HepG2 (cell line): ENCODE data around the gene ARHGAP5. TPM values are rescaled to one million over a fixed set of nuclear protein-coding genes. Genes with fewer than 3 reads are reported as not detected.

ENCODE experiments used
- BRD4 ChIP-seq: sonication (generic); formaldehyde crosslinking; IDR thresholded peaks from 2 replicates; pipeline ENCODE4 v1.4.0; 2020; ENCODE audit warnings: missing genetic modification reagents
- POGZ ChIP-seq: sonication (generic); formaldehyde crosslinking; IDR thresholded peaks from 2 replicates; pipeline ENCODE4 v1.4.0; 2020; ENCODE audit warnings: mild to moderate bottlenecking, missing genetic modification reagents
- RXRB ChIP-seq: IDR thresholded peaks from 2 replicates; pipeline ENCODE4 v1.6.1; 2016; ENCODE audit warnings: borderline replicate concordance, missing genetic modification reagents, missing compliant biosample characterization
- SIX1 ChIP-seq: sonication (generic); formaldehyde crosslinking; IDR thresholded peaks from 2 replicates; pipeline ENCODE4 v1.4.0; 2020; ENCODE audit warnings: missing genetic modification reagents, borderline replicate concordance
- ZMYM2 ChIP-seq: sonication (generic); formaldehyde crosslinking; IDR thresholded peaks from 2 replicates; pipeline ENCODE4 v1.8.0; 2022; ENCODE audit warnings: mild to moderate bottlenecking, missing genetic modification reagents
- ZNF17 ChIP-seq: sonication (generic); formaldehyde crosslinking; IDR thresholded peaks from 2 replicates; pipeline ENCODE4 v1.5.0; 2020; ENCODE audit warnings: mild to moderate bottlenecking, missing genetic modification reagents
- ZNF337 ChIP-seq: sonication (generic); formaldehyde crosslinking; IDR thresholded peaks from 2 replicates; pipeline ENCODE4 v1.5.1; 2020; ENCODE audit warnings: missing genetic modification reagents, low read depth, mild to moderate bottlenecking, borderline replicate concordance
- ZNF343 ChIP-seq: sonication (generic); formaldehyde crosslinking; IDR thresholded peaks from 2 replicates; pipeline ENCODE4 v1.4.0; 2020; ENCODE audit warnings: mild to moderate bottlenecking, missing genetic modification reagents
- ZNF567 ChIP-seq: sonication (generic); formaldehyde crosslinking; IDR thresholded peaks from 2 replicates; pipeline ENCODE4 v1.8.1; 2023; ENCODE audit warnings: mild to moderate bottlenecking, missing genetic modification reagents, borderline replicate concordance
- ZNF883 ChIP-seq: sonication (generic); formaldehyde crosslinking; IDR thresholded peaks from 2 replicates; pipeline ENCODE4 v1.5.1; 2020; ENCODE audit warnings: mild to moderate bottlenecking, missing genetic modification reagents; ENCODE audit errors: not compliant biosample characterization
- polyA plus RNA-seq, 8 experiments: library from polyadenylated mRNA; depleted of rRNA in 3 of 8; stranded (reverse) in 7 of 8; unstranded in 1 of 8; fragments of >200 nt; fragmentation: Illumina TruSeq in 4 of 8; extraction: Trizol in 4 of 8; gene quantifications; 2 replicates each; pipeline versions ENCODE4 v1.2.1 to v1.2.3, GENCODE V29; 2011 to 2016; ENCODE audit warnings: low read depth in 4 of 8, missing spikeins in 1 of 8, mixed read lengths in 1 of 8; ENCODE audit not compliant: insufficient read depth in 1 of 8
- total RNA-seq, 5 experiments: library from RNA; depleted of rRNA; stranded (reverse); fragments of >200 nt; fragmentation: Illumina TruSeq; extraction: Trizol; gene quantifications; 2 replicates each; pipeline ENCODE4 v1.2.3, GENCODE V29; 2016; ENCODE audit warnings: low read depth in 1 of 5
- TF ChIP-seq, protein P1 (sequence below): sonication (generic); formaldehyde crosslinking; IDR thresholded peaks from 2 replicates; pipeline ENCODE4 v1.9.0; 2021; ENCODE audit warnings: mild to moderate bottlenecking, missing genetic modification reagents
- TF ChIP-seq, protein P2 (sequence below): sonication (generic); formaldehyde crosslinking; IDR thresholded peaks from 2 replicates; pipeline ENCODE4 v1.8.1; 2023; ENCODE audit warnings: mild to moderate bottlenecking, moderate library complexity, missing genetic modification reagents
- TF ChIP-seq, protein P3 (sequence below): sonication (generic); formaldehyde crosslinking; IDR thresholded peaks from 2 replicates; pipeline ENCODE4 v1.5.1; 2020; ENCODE audit warnings: mild to moderate bottlenecking, moderate library complexity, missing genetic modification reagents
- TF ChIP-seq, protein P4 (sequence below): sonication (generic); formaldehyde crosslinking; IDR thresholded peaks from 2 replicates; pipeline ENCODE4 v1.8.1; 2023; ENCODE audit warnings: mild to moderate bottlenecking, missing genetic modification reagents, borderline replicate concordance
- TF ChIP-seq, protein P5 (sequence below): sonication (generic); formaldehyde crosslinking; IDR thresholded peaks from 2 replicates; pipeline ENCODE4 v1.8.0; 2022; ENCODE audit warnings: missing genetic modification reagents, mild to moderate bottlenecking, borderline replicate concordance

ARHGAP5 gene
- total and polyA plus RNA-seq, 2 of the 13 experiments (the other 11 are each of a cell fraction or from before 2014, with no cell fraction given), result 33.7 to 144 TPM

DNA sequence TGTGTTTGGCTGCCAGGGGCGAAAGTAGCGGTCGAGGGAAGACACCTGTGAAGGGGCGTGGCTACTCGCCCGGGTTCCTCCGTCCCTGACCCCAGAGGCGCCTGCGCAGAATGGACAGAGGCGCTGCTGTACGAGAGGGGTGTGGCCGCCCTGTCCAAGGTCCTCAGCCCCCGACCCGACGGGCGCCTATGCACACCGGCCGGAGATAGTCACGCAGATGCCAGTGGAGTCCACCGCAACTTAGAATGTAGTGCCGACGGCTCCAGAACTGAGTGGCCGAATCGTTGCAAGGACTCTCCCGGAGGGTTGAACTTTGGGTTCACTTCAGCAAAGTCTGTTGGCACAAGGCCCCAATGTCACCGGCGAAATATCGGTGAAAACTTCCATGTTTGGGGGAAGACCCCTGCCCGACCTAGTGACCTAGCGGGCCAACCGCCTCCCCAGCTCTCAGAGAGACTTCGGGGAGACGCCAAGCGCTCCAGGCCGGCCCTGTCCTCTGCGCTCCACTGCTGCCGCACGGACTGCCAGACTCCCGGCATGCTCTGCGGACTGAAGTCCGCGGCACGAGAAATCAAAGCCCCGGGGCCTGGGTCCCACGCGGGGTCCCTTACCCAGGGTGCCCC is 124.2 kb downstream of the ARHGAP5 start (continued):
- peak; percentile 84 for TF ChIP-seq SIX1 (CRISPR knock-in tag)
- TF ChIP-seq ZNF883 (CRISPR knock-in tag), result peak; percentile 99
- TF ChIP-seq, protein P1, sequence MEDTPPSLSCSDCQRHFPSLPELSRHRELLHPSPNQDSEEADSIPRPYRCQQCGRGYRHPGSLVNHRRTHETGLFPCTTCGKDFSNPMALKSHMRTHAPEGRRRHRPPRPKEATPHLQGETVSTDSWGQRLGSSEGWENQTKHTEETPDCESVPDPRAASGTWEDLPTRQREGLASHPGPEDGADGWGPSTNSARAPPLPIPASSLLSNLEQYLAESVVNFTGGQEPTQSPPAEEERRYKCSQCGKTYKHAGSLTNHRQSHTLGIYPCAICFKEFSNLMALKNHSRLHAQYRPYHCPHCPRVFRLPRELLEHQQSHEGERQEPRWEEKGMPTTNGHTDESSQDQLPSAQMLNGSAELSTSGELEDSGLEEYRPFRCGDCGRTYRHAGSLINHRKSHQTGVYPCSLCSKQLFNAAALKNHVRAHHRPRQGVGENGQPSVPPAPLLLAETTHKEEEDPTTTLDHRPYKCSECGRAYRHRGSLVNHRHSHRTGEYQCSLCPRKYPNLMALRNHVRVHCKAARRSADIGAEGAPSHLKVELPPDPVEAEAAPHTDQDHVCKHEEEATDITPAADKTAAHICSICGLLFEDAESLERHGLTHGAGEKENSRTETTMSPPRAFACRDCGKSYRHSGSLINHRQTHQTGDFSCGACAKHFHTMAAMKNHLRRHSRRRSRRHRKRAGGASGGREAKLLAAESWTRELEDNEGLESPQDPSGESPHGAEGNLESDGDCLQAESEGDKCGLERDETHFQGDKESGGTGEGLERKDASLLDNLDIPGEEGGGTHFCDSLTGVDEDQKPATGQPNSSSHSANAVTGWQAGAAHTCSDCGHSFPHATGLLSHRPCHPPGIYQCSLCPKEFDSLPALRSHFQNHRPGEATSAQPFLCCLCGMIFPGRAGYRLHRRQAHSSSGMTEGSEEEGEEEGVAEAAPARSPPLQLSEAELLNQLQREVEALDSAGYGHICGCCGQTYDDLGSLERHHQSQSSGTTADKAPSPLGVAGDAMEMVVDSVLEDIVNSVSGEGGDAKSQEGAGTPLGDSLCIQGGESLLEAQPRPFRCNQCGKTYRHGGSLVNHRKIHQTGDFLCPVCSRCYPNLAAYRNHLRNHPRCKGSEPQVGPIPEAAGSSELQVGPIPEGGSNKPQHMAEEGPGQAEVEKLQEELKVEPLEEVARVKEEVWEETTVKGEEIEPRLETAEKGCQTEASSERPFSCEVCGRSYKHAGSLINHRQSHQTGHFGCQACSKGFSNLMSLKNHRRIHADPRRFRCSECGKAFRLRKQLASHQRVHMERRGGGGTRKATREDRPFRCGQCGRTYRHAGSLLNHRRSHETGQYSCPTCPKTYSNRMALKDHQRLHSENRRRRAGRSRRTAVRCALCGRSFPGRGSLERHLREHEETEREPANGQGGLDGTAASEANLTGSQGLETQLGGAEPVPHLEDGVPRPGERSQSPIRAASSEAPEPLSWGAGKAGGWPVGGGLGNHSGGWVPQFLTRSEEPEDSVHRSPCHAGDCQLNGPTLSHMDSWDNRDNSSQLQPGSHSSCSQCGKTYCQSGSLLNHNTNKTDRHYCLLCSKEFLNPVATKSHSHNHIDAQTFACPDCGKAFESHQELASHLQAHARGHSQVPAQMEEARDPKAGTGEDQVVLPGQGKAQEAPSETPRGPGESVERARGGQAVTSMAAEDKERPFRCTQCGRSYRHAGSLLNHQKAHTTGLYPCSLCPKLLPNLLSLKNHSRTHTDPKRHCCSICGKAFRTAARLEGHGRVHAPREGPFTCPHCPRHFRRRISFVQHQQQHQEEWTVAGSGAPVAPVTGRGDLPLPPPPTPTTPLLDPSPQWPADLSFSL (CRISPR knock-in tag), result peak; percentile 77; the same call in 1 of the 2 replicates
- TF ChIP-seq, protein P2, sequence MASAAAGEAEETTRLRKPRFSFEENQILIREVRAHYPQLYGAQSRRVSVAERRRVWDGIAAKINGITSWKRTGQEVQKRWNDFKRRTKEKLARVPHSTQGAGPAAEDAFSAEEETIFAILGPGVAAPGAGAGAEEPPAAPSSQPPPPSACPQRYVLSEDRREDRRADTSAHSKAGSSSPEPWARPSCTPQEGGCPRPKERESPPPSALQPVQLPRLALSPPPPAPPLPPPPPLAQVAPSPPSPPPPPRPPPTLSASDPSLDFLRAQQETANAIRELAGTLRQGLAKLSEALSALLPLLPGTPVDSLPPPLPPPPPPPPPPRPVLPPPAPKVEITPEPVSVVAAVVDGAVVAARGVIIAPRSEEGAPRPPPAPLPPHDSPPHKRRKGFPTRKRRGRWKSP (CRISPR knock-in tag), result peak; percentile 71; the same call in 1 of the 2 replicates
- TF ChIP-seq, protein P3, sequence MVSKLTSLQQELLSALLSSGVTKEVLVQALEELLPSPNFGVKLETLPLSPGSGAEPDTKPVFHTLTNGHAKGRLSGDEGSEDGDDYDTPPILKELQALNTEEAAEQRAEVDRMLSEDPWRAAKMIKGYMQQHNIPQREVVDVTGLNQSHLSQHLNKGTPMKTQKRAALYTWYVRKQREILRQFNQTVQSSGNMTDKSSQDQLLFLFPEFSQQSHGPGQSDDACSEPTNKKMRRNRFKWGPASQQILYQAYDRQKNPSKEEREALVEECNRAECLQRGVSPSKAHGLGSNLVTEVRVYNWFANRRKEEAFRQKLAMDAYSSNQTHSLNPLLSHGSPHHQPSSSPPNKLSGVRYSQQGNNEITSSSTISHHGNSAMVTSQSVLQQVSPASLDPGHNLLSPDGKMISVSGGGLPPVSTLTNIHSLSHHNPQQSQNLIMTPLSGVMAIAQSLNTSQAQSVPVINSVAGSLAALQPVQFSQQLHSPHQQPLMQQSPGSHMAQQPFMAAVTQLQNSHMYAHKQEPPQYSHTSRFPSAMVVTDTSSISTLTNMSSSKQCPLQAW (CRISPR knock-in tag), result peak; percentile 97
- peak; percentile 88; the same call in 1 of the 2 replicates for TF ChIP-seq ZNF337 (CRISPR knock-in tag)
- TF ChIP-seq, protein P4, sequence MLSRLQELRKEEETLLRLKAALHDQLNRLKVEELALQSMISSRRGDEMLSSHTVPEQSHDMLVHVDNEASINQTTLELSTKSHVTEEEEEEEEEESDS (CRISPR knock-in tag), result no peak
- TF ChIP-seq, protein P5, sequence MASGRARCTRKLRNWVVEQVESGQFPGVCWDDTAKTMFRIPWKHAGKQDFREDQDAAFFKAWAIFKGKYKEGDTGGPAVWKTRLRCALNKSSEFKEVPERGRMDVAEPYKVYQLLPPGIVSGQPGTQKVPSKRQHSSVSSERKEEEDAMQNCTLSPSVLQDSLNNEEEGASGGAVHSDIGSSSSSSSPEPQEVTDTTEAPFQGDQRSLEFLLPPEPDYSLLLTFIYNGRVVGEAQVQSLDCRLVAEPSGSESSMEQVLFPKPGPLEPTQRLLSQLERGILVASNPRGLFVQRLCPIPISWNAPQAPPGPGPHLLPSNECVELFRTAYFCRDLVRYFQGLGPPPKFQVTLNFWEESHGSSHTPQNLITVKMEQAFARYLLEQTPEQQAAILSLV, result peak; percentile 99
- peak; percentile 88 for TF ChIP-seq ZMYM2 (CRISPR knock-in tag)
- no peak for TF ChIP-seq ZNF17 (CRISPR knock-in tag)
- TF ChIP-seq BRD4 (CRISPR knock-in tag), result peak; percentile 97
- TF ChIP-seq ZNF343 (CRISPR knock-in tag), result peak; percentile 98
- TF ChIP-seq ZNF567 (CRISPR knock-in tag), result peak; percentile 70; the same call in 1 of the 2 replicates
- peak; percentile 78 for TF ChIP-seq POGZ (CRISPR knock-in tag)
- TF ChIP-seq RXRB, result peak; percentile 76
